Measurements from ENCODE around the gene LRP1B.
"Not testable (repeated sequence)": the region's sequence is repeated elsewhere in the genome, so short reads cannot be mapped to it uniquely, and the experiment has no call there.

Gene LRP1B

GRCh38 chr2:141058556-141058955, 1072.3 kb downstream of the LRP1B start:
- no peak for FAIRE-seq

DNA sequence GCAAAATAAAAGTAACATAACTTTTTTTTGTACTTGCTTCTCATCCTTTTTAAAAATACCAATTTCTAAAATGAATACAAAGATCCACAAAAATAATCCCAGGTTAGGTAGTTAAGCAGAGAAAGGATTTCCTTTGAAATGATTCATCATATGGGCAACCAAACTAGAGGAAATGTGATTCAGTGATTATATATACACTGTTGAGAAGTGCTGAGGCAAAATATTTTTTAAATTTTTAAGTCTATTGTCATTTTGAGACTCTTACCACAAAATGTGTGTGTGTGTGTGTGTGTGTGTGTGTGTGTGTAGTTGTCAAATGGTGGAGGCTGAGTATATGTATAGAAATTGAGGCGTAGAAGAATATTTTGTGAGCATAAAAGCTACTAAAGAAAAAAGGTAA, 1075.3 kb downstream of the LRP1B start:
- no peak for FAIRE-seq

DNA sequence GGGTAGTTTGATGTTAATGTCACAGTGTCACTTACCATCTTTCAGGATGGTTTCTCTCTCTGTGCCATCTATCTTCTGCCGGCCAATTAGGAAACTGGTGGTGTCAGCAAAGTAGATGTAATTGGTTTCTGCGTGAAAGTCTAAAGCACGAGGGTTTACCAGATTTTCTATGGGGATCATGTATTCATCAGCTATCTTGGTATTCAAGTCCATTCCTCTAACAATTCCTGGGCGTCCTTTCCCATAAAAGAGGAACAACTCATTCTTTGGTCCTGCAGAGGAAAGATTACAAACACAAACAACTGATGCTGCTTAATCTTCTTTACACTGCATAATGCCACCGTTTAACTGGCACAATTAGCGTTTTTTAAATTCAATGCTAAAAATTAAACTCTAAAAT, 1081.9 kb downstream of the LRP1B start:
- no peak for FAIRE-seq

DNA sequence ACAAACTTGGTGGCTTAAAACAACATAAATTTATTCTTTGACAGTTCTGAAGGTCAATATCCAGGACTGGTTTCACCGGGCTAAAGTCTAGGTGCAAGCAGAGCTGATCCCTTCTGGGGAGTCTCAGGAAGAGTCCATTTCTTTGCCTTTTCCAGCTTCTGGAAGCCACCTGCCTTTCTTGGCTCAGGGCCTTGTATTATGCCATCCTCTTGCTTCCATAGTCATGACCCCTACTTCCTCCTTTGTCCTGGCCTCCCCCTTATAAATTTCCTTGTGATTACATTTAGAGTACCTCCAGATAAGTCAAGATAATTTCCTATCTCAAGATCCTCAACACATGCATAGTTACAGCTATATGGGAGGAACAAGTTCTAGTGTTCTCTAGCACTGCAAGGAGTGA, 1089.5 kb downstream of the LRP1B start:
- FAIRE-seq, result no peak

- no peak for FAIRE-seq
These were observed 1092.5 kb downstream of the LRP1B start for GRCh38 chr2:141038341-141038740.

- no peak for FAIRE-seq
These were observed 1093.5 kb downstream of the LRP1B start for GRCh38 chr2:141037361-141037760.

DNA sequence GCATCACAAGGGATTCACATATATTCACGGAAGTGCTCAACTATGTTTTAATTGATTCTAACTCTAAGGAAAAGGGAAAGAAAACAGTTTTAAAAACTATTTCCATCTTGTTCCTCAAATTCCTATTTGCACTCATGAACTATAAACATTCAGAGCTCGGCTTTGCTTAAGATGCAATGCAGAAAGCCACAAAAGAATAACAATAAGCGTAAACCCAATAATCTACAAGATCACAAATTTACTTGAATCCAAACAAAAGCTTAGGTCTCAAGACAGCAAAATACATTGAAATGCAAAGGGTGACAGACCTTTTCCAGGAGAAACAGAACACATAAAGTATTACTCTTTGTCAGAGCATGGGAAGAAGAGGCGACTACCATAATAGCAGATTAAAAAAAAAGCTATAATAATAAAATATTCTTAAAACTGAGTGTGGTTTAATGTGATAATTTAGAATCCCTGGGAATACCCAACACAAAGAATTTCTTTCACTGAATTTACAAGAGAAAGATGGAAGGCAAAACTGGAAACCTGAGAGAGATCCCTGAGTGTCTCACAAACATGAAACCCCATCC, 1094.9 kb downstream of the LRP1B start:
- FAIRE-seq, result no peak

DNA sequence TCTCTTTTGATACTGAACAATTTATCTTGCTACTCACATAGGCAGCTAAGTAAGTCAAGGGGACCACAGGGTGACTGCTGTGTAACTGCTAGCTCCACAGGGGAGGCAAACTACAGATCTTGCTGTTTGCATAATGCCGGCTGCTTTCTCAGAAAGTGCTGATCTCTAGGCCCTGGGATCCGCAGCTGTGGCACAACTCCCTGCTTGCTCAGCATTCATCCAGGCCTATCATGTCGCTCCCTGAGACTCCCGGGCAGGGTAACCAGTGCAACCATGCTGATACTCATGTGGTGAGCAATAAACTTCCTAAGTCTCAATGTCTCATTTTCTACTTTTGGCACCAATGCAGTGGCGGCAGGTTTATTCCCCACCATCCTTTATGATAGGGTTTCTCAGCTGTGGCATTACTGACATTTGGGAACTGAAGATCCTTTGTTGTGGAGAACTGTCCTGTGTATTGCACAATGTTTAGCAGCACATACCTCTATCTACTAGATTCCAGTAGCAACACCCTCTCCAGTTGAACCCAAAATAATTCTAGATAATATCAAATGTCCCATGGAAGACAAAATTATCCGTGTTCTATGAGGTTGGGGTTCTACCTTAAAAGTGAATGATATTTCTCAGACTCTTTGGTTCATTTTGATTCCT, 1101.3 kb downstream of the LRP1B start:
- no peak for FAIRE-seq

DNA sequence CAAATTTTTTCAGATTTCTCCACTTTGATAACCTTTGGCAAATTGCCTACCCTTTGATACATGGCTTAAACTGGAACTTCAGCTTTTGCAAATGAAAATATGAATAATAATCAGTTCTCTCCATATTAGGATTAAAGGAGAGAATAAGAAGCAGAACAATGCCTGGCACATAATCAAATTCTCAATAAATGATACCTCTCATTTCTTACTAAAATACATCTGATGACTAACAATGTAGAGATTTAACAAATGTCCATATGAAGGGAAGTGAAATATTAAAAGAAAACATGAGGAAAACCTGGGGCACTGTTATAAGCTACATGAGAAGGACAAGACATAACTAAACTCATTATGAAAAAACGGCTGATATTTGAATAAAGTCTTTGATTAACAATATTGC, 1103.6 kb downstream of the LRP1B start:
- no peak for FAIRE-seq

- FAIRE-seq, result no peak
These were observed 1109.2 kb downstream of the LRP1B start for GRCh38 chr2:141021611-141022010.

DNA sequence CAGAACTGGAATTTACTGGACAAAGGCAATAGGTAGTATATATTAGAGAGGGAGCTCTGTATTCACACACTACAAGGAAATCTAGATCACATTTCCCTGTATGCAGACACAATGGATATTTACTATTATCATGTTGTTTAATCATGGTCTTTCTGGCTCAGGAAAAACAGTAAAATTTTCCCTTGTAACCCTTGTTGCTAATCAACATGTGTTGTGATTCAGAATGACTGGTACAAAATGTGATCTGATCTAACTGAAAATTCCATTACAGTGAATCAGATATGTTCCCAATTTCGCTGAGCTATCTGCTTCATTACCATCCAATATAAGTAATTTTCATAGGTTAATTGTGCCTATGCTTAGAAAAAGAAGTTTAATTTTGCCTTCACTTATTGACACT, 1109.7 kb downstream of the LRP1B start:
- FAIRE-seq, result no peak

DNA sequence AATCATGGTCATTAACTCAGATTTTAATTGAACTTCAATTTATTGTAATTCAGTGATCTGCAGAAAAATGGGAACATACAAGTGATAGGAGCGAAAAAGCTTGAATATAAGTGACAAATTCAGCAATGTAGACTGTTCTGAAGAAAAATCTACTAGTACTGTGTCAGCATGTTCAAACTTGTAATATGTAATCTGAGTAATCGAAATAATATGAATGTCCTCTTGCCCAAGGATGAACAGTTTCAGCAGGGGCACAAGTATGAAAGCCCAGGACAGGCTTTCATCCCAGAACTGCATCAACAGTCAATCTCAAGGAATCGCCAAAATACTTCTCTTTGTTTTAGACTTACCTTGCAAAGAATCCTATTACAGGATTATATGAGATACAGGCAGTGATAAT, 1110.5 kb downstream of the LRP1B start:
- no peak for FAIRE-seq

- no peak for FAIRE-seq
These were observed 1115.3 kb downstream of the LRP1B start for GRCh38 chr2:141015341-141016047.

DNA sequence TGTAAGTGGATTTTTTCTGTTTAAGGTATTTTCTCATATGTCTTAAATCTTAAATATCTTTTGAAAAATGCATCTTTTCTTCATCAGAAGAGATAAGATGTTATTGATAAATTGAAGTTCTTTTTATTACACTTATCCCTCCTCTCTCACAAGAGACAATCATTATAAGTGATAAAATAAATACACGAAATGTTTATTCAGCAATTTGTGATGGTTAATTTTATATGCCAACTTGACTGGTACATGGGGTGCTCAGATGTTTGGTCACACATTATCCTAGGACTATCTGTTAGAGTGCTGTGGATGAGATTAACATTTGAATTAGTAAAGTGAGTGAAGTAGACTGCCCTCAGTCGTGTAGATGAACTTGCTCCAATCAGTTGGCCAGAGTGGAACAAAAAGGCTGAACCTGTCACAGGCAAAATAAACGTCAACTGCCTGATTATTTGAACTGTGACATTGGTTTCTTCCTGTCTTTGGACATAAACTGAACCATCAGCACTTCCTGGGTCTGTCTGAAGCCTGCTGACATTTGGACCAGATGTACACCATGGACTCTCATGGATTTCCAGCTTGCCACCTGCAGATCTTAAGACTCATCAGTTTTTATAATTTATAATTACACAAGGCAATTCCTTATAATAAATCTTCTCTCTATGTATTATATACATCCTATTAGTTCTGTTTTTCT, 1126.7 kb downstream of the LRP1B start:
- no peak for FAIRE-seq

DNA sequence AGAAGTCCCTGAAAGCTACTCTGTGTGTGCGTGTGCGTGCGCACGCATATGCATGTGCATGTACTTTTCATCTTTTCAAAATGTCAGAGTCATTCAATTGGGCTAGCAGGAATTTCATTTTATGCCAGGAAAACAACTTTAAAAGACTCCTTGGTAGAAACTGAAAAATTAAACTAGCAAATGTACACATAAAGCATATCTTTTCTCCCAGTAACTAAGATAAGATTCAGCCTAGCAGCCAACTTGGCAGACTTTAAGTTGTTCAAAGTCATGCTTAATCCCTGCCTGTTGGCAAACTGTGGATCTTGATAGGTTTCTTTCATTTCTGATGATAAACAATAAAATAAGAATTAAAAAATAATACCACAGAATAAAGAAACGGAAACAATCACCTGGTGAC, 1129.1 kb downstream of the LRP1B start:
- no peak for FAIRE-seq

- FAIRE-seq, result no peak
These were observed 1132.2 kb downstream of the LRP1B start for GRCh38 chr2:140998577-140998976.

GRCh38 chr2:140998017-140998416, 1132.8 kb downstream of the LRP1B start:
- FAIRE-seq, result no peak

DNA sequence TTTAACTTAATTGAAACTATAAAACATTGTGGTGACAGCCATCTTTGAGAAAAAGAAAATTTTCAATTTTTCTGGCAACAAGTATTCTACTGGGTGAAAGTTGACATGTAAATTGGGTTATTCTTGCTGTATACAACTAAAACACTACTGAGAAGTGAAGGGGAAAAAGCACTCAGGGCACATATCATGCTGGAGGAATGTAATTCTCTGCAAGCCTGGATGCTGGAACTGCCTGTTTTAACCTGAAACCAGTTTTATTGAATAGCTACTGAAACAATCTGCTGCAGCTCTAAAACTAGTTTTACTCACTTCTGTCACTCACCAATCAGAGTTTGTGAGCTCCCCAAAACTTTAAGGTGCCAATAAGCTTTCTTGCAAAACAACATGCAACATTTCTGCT, 1136.0 kb downstream of the LRP1B start:
- no peak for FAIRE-seq

DNA sequence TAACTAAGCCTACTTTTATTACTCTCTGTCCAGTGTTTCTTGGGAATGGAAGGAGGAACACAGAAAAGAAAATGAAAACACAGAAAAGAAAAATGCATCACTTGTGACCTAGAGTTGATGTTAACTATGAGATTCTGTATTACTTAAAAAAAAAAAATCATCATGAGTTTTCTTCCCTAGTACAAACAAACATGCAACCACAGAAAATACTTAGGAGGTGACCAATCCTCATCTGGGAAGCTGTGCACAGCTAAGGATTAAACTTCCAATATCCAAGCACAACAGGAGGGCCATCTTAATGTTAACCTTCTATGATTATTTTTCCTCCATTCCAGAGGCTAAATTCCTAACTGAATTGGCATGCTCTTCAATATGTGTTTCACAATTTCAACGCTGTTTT, 1140.4 kb downstream of the LRP1B start:
- FAIRE-seq, result no peak

- FAIRE-seq, result no peak
These were observed 1142.2 kb downstream of the LRP1B start for GRCh38 chr2:140988597-140988996.

- FAIRE-seq, result no peak
These were observed 1144.4 kb downstream of the LRP1B start for GRCh38 chr2:140986456-140986855.

DNA sequence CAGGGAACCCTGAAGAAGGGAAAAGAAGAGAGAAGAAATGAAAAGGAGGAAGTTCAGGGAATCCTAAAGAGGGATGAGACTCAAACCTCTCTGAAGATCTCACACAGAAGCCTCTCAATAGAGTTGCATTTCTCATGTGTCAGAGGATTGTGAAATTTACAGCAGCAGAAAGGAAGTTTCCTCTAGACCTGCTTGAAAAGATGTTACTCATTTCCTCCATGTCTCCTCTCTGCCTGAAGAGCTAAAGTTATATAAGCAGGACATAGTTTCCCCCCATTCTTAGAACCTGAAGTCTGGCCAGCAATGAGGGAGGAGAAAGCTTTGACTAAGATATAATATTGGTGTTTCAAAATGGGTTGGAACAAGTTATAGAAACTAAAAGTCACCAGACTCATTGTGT, 1155.6 kb downstream of the LRP1B start:
- FAIRE-seq, result no peak

- no peak for FAIRE-seq
These were observed 1158.1 kb downstream of the LRP1B start for GRCh38 chr2:140972724-140973123.

GRCh38 chr2:140964324-140964723, 1166.5 kb downstream of the LRP1B start:
- not testable (repeated sequence) for FAIRE-seq

Data from endometrium (tissue), 2 donors.